ENCODE results near the gene SENP7.
"Not testable (repeated sequence)": the region's sequence is repeated elsewhere in the genome, so short reads cannot be mapped to it uniquely, and the experiment has no call there.

Gene SENP7

DNA sequence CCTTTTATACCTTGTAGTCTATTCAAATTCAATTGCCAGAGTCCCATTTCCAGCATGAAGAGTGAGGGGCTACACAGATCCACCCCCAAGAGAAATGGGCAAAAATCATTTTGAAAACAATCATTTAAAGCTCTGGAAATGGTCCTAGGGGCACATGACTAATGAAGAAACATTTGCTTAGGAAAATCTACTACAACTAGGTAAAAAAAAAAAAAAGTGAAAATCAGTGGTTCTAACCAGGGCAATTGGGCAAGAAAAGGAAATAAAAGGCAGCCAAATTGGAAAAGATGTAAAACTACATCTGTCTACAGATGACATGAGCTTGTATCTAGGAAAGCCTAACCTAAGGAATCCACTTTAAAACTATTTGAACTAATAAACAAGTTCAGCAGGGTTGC, 202.0 kb downstream of the SENP7 start:
- no peak overlapping the region for H3K4me3 ChIP-seq (replicated peaks; ENCODE audit: low read depth, low read length)
- TF ChIP-seq, protein P1, sequence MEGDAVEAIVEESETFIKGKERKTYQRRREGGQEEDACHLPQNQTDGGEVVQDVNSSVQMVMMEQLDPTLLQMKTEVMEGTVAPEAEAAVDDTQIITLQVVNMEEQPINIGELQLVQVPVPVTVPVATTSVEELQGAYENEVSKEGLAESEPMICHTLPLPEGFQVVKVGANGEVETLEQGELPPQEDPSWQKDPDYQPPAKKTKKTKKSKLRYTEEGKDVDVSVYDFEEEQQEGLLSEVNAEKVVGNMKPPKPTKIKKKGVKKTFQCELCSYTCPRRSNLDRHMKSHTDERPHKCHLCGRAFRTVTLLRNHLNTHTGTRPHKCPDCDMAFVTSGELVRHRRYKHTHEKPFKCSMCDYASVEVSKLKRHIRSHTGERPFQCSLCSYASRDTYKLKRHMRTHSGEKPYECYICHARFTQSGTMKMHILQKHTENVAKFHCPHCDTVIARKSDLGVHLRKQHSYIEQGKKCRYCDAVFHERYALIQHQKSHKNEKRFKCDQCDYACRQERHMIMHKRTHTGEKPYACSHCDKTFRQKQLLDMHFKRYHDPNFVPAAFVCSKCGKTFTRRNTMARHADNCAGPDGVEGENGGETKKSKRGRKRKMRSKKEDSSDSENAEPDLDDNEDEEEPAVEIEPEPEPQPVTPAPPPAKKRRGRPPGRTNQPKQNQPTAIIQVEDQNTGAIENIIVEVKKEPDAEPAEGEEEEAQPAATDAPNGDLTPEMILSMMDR (IDR thresholded peaks at IDR 0.05; ENCODE audit: low read depth, low read length, missing control alignments) = no peak
- no peak for DNase-seq (ENCODE audit: extremely low read depth, low read depth)

DNA sequence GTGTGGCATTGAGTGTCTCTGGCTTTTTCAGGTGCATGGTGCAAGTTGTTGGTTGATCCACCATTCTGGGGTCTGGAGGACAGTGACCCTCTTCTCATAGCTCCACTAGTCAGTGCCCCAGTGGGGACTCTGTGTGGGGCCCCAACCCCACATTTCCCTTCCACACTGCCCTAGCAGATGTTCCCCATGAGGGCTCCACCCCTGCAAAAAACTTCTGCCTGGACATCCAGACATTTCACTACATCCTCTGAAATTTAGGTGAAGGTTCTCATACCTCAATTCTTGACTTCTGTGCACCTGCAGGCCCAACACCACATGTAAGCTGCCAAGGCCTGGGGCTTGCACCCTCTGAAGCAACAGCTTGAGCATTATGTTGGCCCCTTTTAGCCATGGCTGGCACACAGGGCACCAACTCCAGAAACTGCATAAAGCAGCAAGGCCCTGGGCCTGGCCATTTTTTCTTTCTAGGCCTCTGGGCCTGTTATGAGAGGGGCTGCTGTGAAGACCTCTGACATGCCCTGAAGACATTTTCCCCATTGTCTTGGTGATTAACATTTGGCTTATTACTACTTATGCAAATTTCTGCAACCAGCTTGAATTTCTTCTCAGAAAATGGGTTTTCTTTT, 204.8 kb downstream of the SENP7 start:
- H3K4me3 ChIP-seq (replicated peaks; ENCODE audit: low read depth, low read length); DNase-seq (ENCODE audit: extremely low read depth, low read depth): not testable (repeated sequence)

DNA sequence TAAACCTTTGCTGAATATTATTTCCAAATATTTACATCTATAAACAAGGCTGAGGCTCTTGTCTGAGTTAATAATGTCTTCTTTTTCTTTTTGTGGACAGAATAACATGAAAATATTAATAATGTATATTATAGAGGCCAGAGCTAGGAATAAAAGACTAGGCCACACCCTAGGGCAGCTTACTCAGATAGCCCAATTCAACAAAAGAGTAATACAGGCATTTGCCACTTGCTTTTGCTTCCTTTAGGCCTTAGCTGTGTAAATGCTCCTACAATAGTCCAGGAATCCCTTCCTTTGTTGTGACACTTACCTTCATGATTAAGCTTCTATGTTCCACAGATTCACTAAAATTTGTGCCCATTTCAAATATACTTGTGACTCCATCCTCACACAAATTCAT, 209.2 kb downstream of the SENP7 start:
- no peak for DNase-seq (ENCODE audit: extremely low read depth, low read depth)
- TF ChIP-seq, protein P1 (IDR thresholded peaks at IDR 0.05; ENCODE audit: low read depth, low read length, missing control alignments) = no peak
- no peak overlapping the region for H3K4me3 ChIP-seq (replicated peaks; ENCODE audit: low read depth, low read length)

DNA sequence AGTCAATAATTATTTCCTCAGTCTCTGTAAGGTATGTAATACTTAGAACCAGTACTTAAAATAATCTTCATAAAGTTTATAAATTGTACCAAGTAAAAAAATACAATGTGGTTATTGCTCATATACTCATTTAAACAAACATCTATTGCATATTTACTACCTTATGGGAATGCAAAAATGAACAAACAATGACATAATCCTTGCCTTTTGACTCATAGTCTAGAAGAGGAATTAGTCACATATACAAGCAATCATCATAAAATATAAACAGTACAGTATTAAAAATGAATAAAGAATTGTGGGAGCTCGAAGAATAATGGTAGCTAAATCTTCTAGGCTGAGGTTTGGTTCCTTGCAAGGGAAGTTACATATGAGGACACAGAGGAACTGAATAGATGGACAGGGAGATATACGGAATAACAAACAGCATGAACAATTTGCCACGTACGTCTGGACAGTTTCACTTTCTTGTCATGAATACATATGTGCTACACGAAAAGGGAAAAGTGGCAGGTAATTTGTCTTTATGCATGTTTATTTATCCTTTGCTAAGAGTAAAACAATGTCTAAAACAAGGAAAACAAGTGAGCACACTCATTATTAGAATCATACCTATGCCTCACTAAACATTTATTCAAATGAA, 209.8 kb downstream of the SENP7 start:
- no peak overlapping the region for H3K4me3 ChIP-seq (replicated peaks; ENCODE audit: low read depth, low read length)
- TF ChIP-seq, protein P1 (IDR thresholded peaks at IDR 0.05; ENCODE audit: low read depth, low read length, missing control alignments) = no peak
- no peak for DNase-seq (ENCODE audit: extremely low read depth, low read depth)

DNA sequence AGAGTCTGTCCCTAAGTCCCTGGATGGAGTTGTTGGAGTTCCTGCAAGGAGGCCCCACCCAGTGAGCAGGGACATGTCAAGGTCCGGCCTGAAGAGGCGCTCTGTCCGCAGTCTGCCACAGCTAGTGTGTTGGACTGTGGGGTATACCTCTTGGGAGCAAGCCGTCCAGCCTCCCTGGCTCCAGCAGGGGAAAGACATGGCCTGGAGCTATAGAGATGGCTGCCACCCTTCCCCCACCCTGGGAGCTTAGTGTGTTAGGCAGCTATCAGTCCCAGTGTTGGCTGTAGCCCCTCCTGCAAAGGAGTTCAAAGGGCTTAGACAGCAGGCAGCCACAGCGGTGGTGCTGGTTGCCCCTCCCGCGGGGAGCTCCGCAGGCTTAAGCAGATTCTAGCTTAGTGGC, 212.9 kb downstream of the SENP7 start:
- no peak overlapping the region for H3K4me3 ChIP-seq (replicated peaks; ENCODE audit: low read depth, low read length)
- DNase-seq (ENCODE audit: extremely low read depth, low read depth) = no peak
- TF ChIP-seq, protein P1 (IDR thresholded peaks at IDR 0.05; ENCODE audit: low read depth, low read length, missing control alignments) = no peak

DNA sequence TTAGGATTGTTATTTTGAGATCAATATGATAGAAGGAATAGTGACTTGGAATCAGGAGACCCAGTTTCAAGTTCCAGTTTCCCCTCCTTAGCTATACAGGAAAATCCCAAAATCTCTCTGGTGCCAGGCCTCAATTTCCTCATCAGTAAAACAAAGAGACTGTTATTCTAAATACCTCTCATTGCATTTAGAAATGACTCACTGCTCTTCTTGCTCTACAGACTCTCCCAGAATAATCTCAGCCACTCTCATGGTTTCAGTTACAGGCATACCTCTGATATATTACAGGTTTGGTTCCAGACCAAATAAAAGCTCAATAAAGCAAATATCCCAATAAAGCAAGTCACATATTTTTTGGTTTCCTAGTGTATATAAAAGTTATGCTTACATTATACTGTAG, 221.0 kb downstream of the SENP7 start:
- no peak for DNase-seq (ENCODE audit: extremely low read depth, low read depth)
- H3K4me3 ChIP-seq (replicated peaks; ENCODE audit: low read depth, low read length) = no peak overlapping the region
- TF ChIP-seq, protein P1 (IDR thresholded peaks at IDR 0.05; ENCODE audit: low read depth, low read length, missing control alignments) = no peak

DNA sequence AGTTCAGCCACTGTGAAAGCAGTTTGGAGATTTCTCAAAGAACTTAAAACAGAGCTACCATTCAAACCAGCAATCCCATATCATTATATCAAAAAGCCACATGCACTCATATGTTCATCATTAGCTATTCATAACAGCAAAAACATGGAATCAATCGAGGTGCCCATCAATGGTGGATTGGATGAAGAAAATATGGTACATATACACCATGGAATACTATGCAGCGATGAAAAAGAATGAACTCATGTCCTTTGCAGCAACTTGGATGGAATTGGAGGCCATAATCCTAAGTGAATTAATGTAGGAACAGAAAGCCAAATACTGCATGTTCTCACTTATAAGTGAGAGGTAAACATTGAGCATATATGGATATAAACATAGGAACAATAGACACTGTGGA, 224.7 kb downstream of the SENP7 start:
- no peak for DNase-seq (ENCODE audit: extremely low read depth, low read depth)
- TF ChIP-seq, protein P1 (IDR thresholded peaks at IDR 0.05; ENCODE audit: low read depth, low read length, missing control alignments) = no peak
- no peak overlapping the region for H3K4me3 ChIP-seq (replicated peaks; ENCODE audit: low read depth, low read length)

Data from HFF-Myc (cell line).